Measurements from ENCODE around the gene PCDHB7. TPM values are rescaled to one million over a fixed set of nuclear protein-coding genes. Genes with fewer than 3 reads are reported as not detected.
A peak's percentile ranks its signal among the peaks of the same experiment; 100 is the strongest.
"Not testable (repeated sequence)": the region's sequence is repeated elsewhere in the genome, so short reads cannot be mapped to it uniquely, and the experiment has no call there.

The PCDHB7 gene
- total RNA-seq (ENCODE audit: low replicate concordance) = 0.29 and 0.63 TPM in 2 replicates
- long read RNA-seq = 0 reads

GRCh38 chr5:141172381-141173204 is at the start of gene PCDHB7:
PCDHB7 (plus strand) TSS chr5:141172644; CDS start chr5:141172836, 192 bp downstream.
- Mint-ChIP-seq H3K27ac (no peak within 1 kb of the TSS), H3K36me3 (no peaks in the 10 kb centered on the region), H3K4me3 (no peak within 1 kb of the TSS), H3K9me3 (peaks cover 5% of the 10 kb centered on the region), H3K4me1 (ENCODE audit: unreplicated experiment) (no peaks in the 10 kb centered on the region), H3K27me3 (no peaks in the 10 kb centered on the region)
- peak; percentile 60 for TF ChIP-seq CTCF (conservative IDR thresholded peaks at IDR 0.05)
- no peak for DNase-seq (ENCODE audit: extremely low spot score, unreplicated experiment)

GRCh38 chr5:141123396-141124135 is 48.9 kb upstream of the PCDHB7 start:
- H3K27me3 Mint-ChIP-seq; H3K27ac Mint-ChIP-seq; H3K9me3 Mint-ChIP-seq; H3K4me1 Mint-ChIP-seq (ENCODE audit: unreplicated experiment); DNase-seq (ENCODE audit: extremely low spot score, unreplicated experiment); H3K4me3 Mint-ChIP-seq: not testable (repeated sequence)
- peaks cover 18% of the 10 kb centered on the region for H3K36me3 Mint-ChIP-seq

- TF ChIP-seq CTCF (conservative IDR thresholded peaks at IDR 0.05) = no peak
- H3K4me1 Mint-ChIP-seq (ENCODE audit: unreplicated experiment) = no peaks in the 10 kb centered on the region
- no peaks in the 10 kb centered on the region for H3K9me3 Mint-ChIP-seq
- DNase-seq (ENCODE audit: extremely low spot score, unreplicated experiment) = no peak
- no peak overlapping the region for H3K4me3 Mint-ChIP-seq
- H3K27me3 Mint-ChIP-seq = no peaks in the 10 kb centered on the region
- peaks cover 13% of the 10 kb centered on the region for H3K36me3 Mint-ChIP-seq
- no peak overlapping the region for H3K27ac Mint-ChIP-seq
Observed at GRCh38 chr5:141127305-141127704, 45.1 kb upstream of the PCDHB7 start.

- Mint-ChIP-seq H3K4me1 (ENCODE audit: unreplicated experiment) (no peaks in the 10 kb centered on the region), H3K9me3 (peaks cover 29% of the 10 kb centered on the region), H3K27me3 (no peaks in the 10 kb centered on the region), H3K4me3 (peak within 1 kb of the TSS; percentile 94), H3K27ac (peak within 1 kb of the TSS; percentile 94), H3K36me3 (peaks cover 25% of the 10 kb centered on the region)
- DNase-seq (ENCODE audit: extremely low spot score, unreplicated experiment) = no peak
- TF ChIP-seq CTCF (conservative IDR thresholded peaks at IDR 0.05) = peak; percentile 61
Observed at GRCh38 chr5:141135030-141135717, 37.3 kb upstream of the PCDHB7 start, which contains the start of gene PCDHB5. PCDHB5 (plus strand) TSS chr5:141135206; CDS start chr5:141135435, 229 bp downstream.

- H3K27ac Mint-ChIP-seq = peak overlapping the region; percentile 94
Observed at GRCh38 chr5:141135718-141136266, 36.7 kb upstream of the PCDHB7 start.

GRCh38 chr5:141137346-141137745 is 35.1 kb upstream of the PCDHB7 start:
- peaks cover 25% of the 10 kb centered on the region for H3K36me3 Mint-ChIP-seq
- H3K4me1 Mint-ChIP-seq (ENCODE audit: unreplicated experiment); H3K27me3 Mint-ChIP-seq; DNase-seq (ENCODE audit: extremely low spot score, unreplicated experiment); H3K4me3 Mint-ChIP-seq; H3K27ac Mint-ChIP-seq: not testable (repeated sequence)
- H3K9me3 Mint-ChIP-seq = peaks cover 29% of the 10 kb centered on the region

More at GRCh38 chr5:141135718-141136266, 36.7 kb upstream of the PCDHB7 start:
- TF ChIP-seq CTCF (conservative IDR thresholded peaks at IDR 0.05) = no peak
- Mint-ChIP-seq H3K4me3 (peak overlapping the region; percentile 94), H3K9me3 (peaks cover 29% of the 10 kb centered on the region), H3K27me3 (no peaks in the 10 kb centered on the region), H3K36me3 (peaks cover 25% of the 10 kb centered on the region), H3K4me1 (ENCODE audit: unreplicated experiment) (no peaks in the 10 kb centered on the region)
- DNase-seq (ENCODE audit: extremely low spot score, unreplicated experiment) = no peak

Measured in type B pancreatic cell (in vitro differentiated cells).